GM21390 (cell line): ENCODE measurements around the gene TBC1D12.
A peak's percentile ranks its signal among the peaks of the same experiment; 100 is the strongest.
"Not testable (repeated sequence)": the region's sequence is repeated elsewhere in the genome, so short reads cannot be mapped to it uniquely, and the experiment has no call there.

ENCODE experiments used
- ATAC-seq: cut with Tn5 transposase; IDR thresholded peaks from one replicate; pipeline ENCODE4 v1.9.1; 2021; ENCODE audit not compliant: unreplicated experiment

Gene TBC1D12

GRCh38 chr10:94450782-94451181 is 48.4 kb downstream of the TBC1D12 start:
- ATAC-seq = no peak

GRCh38 chr10:94451883-94452519 is 49.7 kb downstream of the TBC1D12 start:
- ATAC-seq = no peak

- ATAC-seq = no peak
Measured at GRCh38 chr10:94456942-94457341, 54.6 kb downstream of the TBC1D12 start.

- no peak for ATAC-seq
Measured at GRCh38 chr10:94459385-94459784, 57.0 kb downstream of the TBC1D12 start.

GRCh38 chr10:94461503-94461902 is 59.2 kb downstream of the TBC1D12 start:
- no peak for ATAC-seq

GRCh38 chr10:94462130-94462529 is 59.8 kb downstream of the TBC1D12 start:
- ATAC-seq = no peak

GRCh38 chr10:94465684-94466083 is 63.3 kb downstream of the TBC1D12 start:
- ATAC-seq = no peak

GRCh38 chr10:94481410-94481809 is 79.1 kb downstream of the TBC1D12 start:
- ATAC-seq = no peak

- ATAC-seq = no peak
Measured at GRCh38 chr10:94483970-94484369, 81.6 kb downstream of the TBC1D12 start.

- no peak for ATAC-seq
Measured at GRCh38 chr10:94485094-94485493, 82.8 kb downstream of the TBC1D12 start.

- no peak for ATAC-seq
Measured at GRCh38 chr10:94487575-94487974, 85.2 kb downstream of the TBC1D12 start.

GRCh38 chr10:94489107-94489506 is 86.8 kb downstream of the TBC1D12 start:
- ATAC-seq = no peak

GRCh38 chr10:94489976-94490788 is 87.8 kb downstream of the TBC1D12 start:
- ATAC-seq = no peak

GRCh38 chr10:94490789-94491039 is 88.4 kb downstream of the TBC1D12 start:
- ATAC-seq = no peak

GRCh38 chr10:94493463-94493862 is 91.1 kb downstream of the TBC1D12 start:
- no peak for ATAC-seq

GRCh38 chr10:94496010-94496409 is 93.7 kb downstream of the TBC1D12 start:
- peak; percentile 85 for ATAC-seq

- ATAC-seq = no peak
Measured at GRCh38 chr10:94496646-94497045, 94.3 kb downstream of the TBC1D12 start.

GRCh38 chr10:94500063-94500462 is 97.7 kb downstream of the TBC1D12 start:
- ATAC-seq = no peak

- no peak for ATAC-seq
Measured at GRCh38 chr10:94521276-94522250, 119.2 kb downstream of the TBC1D12 start.

GRCh38 chr10:94524146-94524545 is 121.8 kb downstream of the TBC1D12 start:
- no peak for ATAC-seq

- no peak for ATAC-seq
Measured at GRCh38 chr10:94524711-94525110, 122.4 kb downstream of the TBC1D12 start.

- ATAC-seq = not testable (repeated sequence)
Measured at GRCh38 chr10:94531550-94531949, 129.2 kb downstream of the TBC1D12 start.
